Hematopoietic multipotent progenitor cell treated with erythropoietin and hydrocortisone succinate and interleukin-3 and kit ligand, for 15 days (in vitro differentiated cells): ENCODE results near the gene TFF1.
A peak's percentile ranks its signal among the peaks of the same experiment; 100 is the strongest.

ENCODE experiments used
- DNase-seq: peaks from one replicate; pipeline ENCODE4 v3.0.0-alpha.2; 2015; ENCODE audit warnings: low spot score

The TFF1 gene

GRCh38 chr21:42343963-42344510 lies 22.3 kb downstream of the TFF1 start:
- no peak for DNase-seq

DNA sequence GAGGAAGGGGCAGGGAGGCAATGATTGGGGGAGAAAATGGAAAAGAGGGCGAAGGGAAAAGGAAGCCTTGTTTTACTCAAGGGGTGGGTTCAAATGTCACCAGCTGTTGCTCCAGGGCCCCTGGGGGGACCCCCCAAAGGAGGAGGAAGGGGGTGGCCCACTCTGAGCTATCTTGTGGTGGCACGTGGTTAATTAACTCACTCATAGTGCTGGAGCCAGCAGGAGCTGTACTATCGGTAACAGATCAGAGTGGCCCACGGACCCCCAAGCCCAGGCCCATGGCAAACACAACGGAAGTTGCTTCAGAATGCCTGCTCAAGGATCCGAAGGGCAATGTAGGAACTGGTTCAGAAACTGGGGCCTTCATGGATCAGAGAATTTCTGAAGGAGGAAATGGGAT lies 22.8 kb downstream of the TFF1 start:
- no peak for DNase-seq

- DNase-seq: no peak
Observed at GRCh38 chr21:42343101-42343500, 23.2 kb downstream of the TFF1 start.

GRCh38 chr21:42341776-42342542 lies 24.4 kb downstream of the TFF1 start:
- no peak for DNase-seq

DNA sequence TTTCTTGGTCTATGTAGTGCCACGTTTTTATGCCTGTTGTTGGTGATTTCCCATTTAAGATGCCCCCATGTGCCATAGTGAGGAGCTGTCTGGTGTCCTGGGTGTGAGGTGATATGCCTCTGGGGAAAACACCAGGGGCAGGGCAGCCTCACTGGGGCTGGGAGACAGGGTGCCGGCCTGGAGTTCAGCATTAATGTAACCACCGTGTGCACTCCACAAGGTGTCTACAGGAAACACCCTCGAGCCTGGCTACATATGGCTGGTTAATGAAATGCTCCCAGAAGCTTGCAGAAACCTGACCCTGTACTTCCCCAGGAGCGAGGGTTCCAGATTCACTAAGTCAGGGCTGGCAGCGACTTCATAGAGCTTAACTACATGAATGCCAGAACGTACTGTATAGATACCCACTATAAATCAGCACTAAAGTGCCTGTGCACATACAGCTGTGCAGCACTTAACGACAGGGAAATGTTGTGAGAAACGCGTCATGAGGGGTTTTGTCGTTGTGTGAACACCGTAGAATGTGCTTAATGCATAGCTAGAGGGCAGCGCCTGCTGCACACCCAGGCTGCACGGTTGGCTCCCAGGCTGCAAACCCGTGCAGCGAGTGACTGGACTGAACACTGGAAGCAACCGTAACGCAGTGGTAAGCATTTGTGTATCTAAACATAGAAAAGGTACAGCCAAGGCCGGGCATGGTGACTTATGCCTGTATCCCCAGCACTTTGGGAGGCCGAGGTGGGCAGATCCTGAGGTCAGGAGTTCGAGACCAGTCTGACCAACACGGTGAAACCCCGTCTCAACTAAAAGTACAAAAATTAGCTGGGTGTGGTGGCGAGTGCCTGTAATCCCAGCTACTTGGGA lies 25.9 kb downstream of the TFF1 start:
- DNase-seq: no peak

DNA sequence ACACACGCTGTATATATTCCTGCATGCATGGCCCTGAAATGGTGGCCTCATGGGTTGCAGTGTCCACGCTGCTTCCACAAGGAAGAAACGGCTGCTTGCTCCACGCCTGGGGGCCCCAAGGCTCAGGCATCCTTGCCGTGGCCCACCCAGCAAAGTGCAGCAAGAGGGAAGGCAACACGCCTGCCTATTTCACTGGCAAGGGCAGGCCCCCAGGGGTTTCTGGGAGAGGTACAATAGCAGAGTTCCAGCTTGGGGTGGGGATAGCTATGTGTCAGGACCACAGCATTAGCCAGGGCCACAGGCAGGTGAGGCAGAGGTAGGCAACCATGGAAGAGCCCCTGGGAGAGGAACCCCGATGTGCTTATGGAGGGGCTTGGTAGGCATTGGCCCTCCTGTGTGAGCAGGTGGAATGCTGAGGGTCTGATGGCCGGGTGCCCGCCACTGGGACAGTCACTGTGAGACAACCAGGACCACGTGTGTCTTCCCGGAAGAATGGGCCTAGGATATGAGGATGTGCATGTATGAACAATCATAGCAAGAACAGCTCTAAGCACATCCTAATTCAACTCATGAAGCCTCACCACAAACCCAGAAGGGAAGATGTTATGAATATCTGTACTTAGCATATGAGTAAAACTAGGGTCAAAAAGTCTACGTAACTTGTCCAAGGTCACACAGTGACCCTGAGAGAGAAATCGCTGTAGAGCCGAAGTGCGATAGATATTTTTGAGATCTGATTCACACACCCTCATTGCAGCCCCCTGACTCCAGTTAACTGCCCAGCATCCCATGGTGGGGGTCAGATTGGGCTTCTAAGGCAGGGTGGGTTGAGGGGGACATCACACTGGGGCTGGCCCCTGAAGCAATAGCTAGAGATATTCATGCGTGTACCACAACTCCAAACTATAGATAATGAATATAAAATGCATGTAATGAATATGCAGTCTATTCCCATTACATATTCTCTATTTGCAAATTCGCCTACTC lies 27.3 kb downstream of the TFF1 start:
- DNase-seq: no peak

DNA sequence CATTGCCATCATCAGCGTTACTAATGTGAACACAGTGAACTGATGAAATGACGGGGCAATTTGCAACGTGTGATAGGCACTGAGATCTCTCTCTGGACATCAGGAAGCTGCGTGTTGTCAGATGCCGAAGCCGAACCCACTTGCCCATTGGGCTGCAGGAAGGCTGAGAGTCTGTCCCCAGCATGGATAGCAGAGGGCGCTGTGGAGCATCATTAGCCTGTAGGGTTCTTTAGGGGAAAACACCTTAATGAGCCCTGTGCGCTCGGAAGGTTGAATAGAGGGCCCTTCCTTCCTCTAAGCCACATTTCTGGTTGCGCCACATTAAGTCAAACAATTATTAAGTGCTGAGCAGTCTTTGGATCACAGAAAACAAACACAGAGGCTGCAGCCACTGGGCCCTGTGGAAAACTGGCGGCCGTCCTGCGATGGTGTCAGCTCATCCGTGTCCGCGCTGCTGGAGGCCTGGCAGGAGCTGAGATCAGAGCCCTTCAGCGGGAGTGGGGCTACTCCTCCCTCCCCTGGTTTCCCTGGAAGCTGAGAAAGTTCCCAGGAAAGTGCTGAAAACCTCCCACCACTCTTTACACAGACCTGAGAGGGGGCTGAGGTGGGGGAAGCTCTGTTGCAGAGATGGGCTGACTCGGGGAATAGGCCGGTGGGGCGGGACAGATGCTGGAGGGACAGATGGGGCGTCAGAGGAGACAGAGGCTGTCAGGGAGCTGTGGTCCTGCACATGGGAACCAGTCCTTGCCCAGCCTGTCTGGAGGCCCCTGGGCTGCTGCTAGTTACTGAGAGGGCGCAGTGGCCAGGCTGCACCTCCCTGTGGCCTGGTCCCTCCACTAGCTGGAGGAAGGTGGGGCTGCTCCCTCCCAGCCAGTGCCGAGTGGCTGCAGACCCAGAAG lies 28.3 kb downstream of the TFF1 start:
- DNase-seq: peak; percentile 29

DNA sequence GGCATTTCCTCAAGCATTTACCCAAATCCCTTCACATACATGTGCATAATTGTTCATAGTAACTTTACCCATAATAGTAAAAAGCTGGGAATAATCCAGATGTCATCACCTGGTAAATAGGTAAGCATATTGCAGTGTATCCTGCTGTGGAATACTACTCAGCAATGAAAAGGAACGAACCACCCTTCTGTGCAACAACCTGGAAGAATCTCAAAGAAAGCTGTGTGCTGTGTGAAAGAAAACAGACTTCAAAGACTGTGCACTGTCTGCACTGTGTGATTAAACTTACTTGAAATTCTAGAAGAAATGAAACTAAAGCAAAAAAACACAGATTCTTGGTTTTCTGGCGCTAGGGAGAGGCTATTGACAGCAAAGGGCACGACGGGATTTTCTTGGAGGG lies 29.1 kb downstream of the TFF1 start:
- DNase-seq: no peak

GRCh38 chr21:42336054-42336453 lies 30.3 kb downstream of the TFF1 start:
- no peak for DNase-seq

- DNase-seq: no peak
Observed at GRCh38 chr21:42332557-42333317, 33.6 kb downstream of the TFF1 start.

- DNase-seq: no peak
Observed at GRCh38 chr21:42331660-42332059, 34.7 kb downstream of the TFF1 start.

GRCh38 chr21:42330380-42331371 lies 35.7 kb downstream of the TFF1 start:
- DNase-seq: no peak

GRCh38 chr21:42324896-42325295 lies 41.4 kb downstream of the TFF1 start:
- DNase-seq: no peak

DNA sequence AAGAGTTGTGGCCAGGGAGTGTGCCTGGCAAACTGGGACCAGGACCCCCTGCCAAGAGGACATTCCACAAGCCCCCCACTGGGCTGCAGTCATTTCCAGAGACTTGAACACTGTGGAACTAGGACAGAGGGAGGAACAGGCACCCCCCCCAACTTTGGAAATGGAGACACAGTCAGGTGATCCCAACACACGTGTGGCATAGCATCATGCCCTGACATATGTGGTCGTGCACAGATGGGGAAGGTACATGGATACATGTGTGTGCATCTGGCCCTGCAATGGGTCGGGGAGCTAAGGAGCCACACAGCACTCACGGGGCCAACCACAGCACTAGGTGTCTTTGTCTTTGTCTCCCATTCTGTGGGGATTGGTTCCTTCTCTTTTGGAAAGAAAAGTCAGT lies 44.5 kb downstream of the TFF1 start:
- no peak for DNase-seq

- no peak for DNase-seq
Observed at GRCh38 chr21:42321231-42321630, 45.1 kb downstream of the TFF1 start.

GRCh38 chr21:42320791-42321190 lies 45.5 kb downstream of the TFF1 start:
- no peak for DNase-seq

GRCh38 chr21:42319851-42320572 lies 46.3 kb downstream of the TFF1 start:
- DNase-seq: no peak

DNA sequence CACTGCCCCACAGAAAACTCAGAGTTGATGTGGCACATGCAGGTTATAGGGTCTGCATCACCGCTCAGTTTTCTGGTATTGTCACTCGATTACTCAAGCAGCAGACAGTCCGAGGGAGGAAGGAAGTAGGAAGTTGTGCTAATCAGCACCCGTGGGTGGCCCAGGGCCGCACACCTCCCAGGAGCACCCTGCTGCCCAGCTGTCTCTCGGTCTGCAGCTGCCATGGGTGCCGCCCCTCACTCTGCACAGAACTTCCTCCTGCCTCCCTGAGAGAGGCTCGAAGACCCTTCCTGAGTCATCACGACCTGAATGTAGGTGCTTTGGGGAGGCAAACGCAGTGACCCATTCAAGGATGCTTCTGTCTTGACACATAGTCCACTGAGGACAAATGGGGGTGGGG lies 47.0 kb downstream of the TFF1 start:
- no peak for DNase-seq
